HG03097 (cell line): ENCODE data around the gene EPGN.

Source experiments
- ATAC-seq: cut with Tn5 transposase; IDR thresholded peaks from one replicate; pipeline ENCODE4 v1.9.1; 2021; ENCODE audit not compliant: unreplicated experiment, low FRiP score

EPGN gene, protein sequence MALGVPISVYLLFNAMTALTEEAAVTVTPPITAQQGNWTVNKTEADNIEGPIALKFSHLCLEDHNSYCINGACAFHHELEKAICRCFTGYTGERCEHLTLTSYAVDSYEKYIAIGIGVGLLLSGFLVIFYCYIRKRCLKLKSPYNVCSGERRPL

DNA sequence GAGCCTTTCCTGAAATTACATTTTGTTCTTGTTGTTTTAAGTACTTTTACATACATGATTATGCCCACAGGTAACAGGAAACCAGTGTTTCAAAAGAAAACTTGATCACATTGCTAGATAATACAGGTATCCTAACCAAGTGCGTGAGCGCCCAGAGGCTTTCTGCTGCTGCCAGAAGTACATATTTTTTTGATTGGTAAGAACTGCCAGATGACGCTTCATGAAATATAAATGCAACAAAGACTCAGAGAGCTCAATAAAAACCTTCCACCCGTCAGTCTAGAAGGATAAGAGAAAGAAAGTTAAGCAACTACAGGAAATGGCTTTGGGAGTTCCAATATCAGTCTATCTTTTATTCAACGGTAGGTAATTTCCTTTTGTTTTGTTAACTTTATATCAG lies at the start of gene EPGN:
TSS of gene EPGN (plus strand) at position 256 of the 400 bp plus-strand sequence. CDS start at position 320, 64 bp downstream.
- ATAC-seq = no peak

DNA sequence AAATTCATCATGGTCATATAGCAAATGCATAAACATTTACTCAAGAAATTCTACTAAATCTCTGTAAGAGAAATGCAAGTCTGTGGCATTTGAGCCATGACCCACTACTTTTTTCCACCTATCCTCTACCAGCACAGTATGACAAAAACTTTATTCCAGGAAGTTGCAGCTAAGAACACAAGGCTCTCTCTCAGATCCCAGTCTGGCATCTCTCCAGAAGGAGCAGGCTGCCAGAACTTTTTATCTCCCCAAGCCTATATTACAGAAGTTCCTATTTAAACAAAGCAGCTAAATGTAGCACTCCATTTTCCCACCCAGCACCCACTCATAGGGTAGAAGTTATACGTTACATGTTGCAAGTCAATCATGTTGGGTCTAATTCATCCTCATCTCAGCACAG lies 49.3 kb upstream of the EPGN start:
- ATAC-seq = no peak

DNA sequence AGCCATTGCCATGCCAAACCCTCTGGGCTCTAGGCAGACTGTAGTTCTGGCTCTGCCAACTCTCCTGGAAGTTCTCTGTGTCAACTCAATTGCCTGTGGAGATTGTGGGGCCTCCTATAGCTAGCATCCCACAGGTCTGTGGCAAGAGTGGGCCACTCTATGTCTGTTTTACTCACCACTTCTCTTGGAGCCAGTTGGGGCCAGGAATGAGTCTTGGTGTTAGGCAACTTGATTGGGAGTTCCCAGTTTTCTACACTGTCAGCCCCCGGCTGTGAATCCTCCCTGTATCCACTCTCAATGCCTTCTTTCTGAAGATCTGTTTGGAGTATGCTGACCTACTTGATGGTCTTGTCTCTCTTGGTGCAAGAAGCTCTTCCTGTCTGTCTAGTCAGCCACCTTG lies 48.2 kb upstream of the EPGN start:
- no peak for ATAC-seq

DNA sequence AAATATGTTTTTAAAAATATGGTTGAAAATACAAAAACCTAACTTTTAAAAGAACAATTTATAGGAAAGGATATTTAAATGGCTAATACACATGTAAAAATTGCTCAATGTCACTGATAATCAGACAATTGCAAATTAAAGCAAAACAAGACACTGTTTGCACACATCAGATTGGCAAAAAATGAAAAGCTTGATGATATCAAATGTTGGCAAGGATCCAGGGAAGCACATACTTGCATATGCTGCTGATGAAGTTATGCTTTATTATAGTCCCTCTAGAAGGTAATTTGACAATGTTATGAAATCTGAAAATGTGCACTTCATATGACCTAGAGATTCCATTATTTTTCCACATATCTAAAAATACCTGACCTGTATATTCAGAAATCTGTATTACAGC lies 45.7 kb upstream of the EPGN start:
- ATAC-seq = no peak

DNA sequence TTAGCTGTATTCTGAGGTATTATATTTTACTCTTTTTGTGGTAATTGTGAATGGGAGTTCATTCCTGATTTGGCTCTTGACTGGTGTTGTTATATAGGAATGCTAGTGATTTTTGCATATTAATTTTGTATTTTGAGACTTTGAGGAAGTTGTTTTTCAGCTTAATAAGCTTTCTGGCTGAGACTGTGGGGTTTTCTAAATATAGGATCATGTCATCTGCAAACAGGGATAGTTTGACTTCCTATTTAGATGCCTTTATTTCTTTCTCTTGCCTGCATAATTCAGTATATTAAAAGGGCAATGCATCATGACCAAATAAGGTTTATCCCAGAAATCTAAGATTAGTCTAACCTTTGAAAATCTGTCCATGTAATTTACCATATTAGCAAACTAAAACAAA lies 44.7 kb upstream of the EPGN start:
- no peak for ATAC-seq

DNA sequence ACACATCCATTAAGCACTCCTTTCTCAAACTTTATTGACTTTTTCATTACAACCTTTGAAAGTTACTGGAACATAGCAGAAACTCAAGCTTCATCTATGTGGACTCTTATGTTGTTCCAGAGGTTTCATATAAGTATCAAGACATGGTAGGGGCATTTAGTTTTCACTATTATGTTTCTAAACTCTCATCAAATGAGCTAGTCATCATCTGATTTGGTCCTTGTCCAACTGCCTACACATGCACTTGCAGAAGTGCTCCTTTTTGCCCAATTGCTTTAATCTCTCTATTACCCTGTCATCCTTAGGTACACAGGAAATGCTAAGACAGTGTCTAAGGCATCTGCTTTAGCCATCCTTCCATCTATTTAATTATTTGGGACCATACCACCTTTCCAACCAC lies 42.2 kb upstream of the EPGN start:
- no peak for ATAC-seq

DNA sequence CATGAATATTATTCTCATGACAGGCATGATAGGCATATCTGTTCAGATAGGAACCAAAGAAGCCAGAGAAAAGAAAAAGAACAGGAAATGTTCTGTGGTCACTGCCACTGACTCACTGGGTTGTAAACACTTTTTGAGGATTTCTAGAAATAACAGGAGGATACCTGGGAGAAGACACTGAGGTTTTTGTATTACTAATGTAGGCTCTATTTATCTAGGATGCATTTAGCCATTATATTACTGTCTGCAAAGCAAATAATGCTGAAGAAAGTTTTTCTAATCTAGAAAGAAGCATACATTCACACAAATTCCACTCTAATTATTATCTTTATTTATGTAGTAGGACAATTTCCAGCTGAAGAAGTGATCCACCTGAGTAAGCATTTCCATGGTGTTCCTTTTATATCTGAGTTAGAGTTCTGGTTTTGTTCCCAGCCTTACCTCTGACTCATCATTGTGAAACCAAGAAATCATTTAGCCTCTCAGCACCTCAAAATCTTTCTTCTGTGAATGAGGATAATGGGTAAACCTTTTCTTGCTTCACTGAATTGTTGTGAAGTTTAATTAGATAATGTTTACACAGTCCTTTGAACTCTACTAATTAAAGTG lies 40.2 kb upstream of the EPGN start:
- ATAC-seq = no peak

DNA sequence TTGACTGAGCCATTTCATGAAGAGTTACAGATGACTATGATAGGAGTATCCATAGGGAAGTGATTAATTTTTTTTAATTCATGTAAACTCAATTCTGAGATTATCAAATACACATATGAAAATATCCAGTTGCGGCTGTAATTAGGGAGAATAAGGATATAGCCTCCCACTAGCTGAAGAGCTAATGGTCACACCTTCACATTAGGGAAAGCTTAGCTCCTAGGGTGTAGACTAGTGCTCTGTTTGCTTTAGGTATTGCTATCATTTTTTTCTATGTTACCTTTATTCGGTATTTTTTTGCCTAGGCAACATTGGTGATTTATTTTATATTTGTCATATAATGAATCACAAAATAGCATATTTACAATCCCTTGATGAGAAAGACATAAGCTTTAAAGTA lies 39.6 kb upstream of the EPGN start:
- ATAC-seq = no peak

DNA sequence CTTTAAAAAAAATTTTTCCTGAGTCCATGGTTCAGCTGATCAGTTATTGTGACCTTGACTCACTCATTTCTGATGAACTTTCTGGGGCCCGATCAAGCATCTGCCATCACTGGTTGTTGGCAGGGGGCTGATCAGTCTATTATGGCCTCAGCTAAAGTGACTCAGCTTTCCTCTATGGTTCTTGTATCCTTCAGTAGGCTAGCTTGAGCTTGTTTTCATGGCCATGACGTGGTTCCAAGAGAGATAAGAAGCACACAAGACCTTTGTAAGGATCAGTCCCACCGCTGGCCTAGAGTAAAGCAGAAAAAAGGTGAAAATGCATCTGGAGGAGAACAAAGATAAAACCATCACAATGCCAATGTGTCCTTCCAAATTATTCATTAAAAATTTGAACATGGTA lies 29.8 kb upstream of the EPGN start:
- no peak for ATAC-seq

DNA sequence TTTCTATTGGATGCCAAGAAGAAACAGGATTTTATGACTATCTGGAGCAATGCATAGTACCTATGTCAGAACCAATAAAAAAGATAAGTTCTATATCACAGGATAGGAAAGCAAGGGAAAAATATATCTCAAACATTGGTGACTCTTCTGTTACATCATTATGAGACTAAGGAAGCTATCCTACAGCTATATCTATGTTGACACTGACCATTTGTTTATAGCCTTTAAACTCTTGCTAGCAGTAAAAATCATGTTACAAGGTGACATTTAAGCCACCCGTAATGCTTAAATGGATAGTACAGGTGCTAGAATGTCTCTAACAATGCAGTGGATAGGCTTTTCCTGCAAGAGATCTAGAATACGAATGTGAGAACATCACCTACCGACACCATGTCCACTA lies 28.6 kb upstream of the EPGN start:
- ATAC-seq = no peak

DNA sequence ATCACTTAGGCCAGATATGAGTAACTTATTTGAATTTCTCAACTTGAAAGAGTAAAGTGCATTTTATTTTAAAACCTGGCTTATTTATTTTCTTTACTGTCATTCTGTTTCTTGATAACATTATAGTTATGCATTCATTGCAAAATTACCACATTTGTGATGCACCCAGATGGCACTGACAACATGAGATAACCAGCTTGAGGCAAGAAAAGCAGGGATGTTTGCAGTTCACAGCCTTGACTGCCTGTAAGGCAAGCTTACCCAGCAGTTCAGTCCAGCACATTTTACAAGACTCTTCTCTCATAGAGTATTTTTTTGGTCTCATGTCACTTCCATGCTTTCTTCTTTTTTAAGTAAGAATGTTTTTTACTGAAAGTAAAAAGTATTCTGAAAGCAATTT lies 25.3 kb upstream of the EPGN start:
- ATAC-seq = no peak

DNA sequence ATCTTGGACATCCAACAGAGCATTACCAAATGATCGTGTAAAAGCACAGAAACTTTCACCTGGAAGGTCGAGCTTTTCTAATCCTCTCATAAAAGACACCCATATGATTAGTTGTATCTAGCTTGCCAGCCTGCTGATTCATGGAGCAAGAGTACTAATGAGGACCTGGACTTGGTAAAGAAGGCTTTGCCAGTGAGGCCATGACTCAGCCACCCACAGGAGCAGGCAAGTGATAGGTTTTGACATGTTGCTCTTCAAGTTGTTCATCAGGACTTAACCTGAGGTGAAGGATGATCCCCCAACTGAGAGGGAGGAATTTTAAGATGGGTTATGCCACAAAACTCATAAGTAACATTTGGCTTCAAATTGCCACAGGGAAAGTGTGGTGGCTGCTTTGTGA lies 24.7 kb upstream of the EPGN start:
- ATAC-seq = no peak

DNA sequence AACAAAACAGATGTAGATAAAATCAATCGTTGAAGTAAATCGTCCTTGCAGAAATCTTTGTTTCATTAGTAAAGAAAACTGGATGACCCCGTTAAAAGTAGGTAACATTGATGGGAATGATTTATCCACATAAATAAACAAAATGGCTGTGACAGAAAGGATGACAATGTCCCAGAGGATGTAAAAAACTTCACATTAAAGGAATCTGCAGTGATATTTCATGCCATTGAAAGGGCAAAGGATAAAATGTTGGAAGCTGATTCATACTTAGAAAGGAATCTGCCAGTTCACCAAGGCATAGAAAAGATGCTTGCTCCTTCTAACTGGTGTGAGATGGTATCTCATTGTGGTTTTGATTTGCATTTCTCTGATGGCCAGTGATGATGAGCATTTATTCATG lies 24.2 kb upstream of the EPGN start:
- ATAC-seq = no peak

DNA sequence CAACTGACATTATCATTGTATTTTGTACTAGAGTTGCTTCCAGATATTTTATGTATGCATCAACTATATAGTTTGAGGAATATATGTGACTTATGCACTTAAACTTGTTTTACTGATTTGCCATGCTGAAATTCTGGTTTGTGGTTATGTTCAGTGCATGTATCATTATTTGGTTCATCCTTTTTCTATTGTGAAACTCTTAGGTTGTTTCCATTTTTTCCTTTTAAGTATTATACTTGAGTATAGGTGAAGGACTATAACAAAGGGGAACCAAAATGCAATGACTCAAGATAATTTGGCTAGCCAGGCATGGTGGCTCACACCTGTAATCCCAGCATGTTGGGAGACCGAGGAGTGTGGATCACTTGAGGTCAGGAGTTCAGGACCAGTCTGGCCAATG lies 21.1 kb upstream of the EPGN start:
- no peak for ATAC-seq

DNA sequence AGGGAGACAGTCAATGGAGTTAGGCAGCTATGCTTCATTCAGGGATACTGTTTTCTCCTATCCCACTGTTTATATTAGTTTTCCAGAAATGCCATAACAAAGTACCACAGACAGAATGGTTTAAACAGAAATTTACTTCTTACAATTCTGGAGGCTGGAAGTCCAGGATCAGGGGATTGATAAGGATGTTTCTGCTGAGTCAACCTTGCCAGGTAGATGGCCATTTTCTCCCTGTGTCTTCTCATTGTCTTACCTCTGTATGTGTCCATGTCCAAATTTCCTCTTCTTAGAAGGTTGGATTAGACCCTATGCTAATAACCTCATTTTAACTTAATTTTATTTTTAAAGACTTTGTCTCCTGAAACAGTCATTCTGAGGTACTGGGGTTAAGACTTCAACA lies 20.5 kb upstream of the EPGN start:
- ATAC-seq = no peak

DNA sequence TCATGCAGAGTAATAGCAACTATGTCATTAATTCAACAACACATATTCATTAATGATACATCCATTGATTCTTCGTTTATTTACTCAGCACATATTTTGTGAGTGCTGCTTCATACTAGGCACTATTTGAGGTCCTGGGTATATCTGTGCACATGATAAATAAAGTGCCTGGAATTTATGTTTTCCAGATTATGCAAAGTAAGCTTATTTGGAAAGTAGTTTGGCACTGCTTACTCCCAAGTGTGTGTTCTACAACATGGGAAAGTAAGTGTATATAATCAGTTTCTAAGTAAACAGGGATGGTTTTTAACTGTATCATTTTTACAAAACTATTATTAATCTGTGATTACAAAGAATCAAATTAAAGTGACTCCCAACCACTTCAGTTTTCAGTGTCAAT lies 16.8 kb upstream of the EPGN start:
- no peak for ATAC-seq

DNA sequence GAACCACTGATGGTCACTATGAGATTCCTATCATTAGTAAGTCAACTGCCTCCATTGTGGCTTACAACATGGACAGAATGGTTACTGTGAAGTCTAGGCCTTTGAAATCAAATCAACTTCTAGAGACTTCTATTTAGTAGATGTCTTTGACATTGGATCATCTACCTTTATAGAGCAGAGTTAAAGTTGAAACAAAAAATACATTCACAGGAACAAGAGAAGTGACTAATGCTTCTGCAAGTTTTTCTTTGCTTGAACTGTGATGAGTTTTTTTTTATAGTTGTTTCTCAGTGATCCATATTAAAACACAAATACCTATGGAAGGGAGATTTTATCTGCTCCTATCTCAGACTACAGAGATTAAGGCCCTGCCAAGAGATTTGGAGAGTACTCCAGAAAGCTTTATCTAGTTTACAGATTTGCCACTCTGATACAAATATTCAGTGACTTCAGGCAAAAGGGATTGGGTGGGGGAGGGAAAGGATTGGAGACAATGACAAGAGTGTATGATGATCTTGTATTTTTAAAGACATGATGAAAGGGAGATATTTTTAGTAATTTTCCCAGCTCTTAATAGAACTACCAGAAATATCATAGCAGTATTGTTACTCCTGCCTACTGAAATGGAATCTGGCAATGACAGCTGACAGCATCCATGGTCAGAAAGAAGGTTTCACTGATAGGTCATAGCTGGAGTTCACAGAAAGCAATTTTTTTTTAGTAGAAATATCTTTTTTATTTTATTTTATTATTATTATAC lies 16.0 kb upstream of the EPGN start:
- no peak for ATAC-seq

DNA sequence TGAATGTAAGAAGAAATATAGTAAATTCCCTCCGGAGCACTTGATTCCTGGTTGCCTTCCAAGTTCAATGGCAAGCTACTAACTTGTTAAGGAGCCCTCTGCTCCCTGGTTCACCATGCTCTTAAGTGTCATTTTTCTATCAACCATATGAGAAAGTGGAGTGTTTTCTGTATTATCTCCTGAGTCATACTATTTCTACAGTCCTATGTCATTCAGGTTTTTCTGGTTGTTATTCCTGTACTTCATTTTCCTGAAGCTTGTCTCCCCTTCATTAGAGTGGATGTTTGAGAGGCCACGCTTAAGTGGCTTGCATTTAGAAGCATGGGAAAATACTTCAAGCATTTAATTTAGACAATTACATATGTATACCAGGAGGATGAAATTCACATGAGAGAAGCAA lies 14.7 kb upstream of the EPGN start:
- no peak for ATAC-seq

DNA sequence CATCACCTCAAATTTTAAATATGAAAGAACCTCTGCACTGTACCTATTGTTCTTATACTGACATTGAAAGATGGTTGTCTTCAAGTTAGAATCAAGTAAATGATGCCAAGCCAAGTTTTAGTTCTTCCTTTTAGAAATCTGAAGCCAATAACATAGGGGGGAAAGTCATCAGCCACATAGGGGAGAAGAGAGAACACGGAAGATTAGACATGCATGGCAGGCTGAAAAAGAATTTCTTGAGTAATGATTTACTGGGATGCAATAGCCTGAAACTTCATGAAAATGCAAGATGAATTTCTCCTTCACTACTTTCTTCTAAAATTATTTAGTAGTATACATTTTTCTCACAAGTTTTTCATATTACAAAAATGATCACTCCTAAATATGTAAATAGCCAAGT lies 13.6 kb upstream of the EPGN start:
- no peak for ATAC-seq

DNA sequence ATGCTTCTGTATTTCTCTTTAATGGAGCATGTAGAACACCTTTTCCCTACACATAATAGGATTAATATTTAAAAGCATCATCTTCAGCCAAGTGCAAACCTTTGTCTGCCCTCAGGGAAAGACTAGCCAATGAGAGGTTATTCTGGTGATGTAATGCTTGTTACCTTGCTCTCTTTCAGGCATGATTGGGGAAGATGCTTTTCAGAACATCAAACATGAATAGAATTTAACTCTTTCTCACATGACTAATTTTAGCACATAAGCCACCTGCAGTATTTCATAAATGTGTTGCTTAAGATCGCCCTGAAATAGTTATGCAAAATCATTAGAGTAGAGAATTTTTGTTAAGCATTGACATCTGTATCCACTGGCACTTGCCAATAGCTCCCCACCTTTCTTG lies 10.7 kb upstream of the EPGN start:
- no peak for ATAC-seq

DNA sequence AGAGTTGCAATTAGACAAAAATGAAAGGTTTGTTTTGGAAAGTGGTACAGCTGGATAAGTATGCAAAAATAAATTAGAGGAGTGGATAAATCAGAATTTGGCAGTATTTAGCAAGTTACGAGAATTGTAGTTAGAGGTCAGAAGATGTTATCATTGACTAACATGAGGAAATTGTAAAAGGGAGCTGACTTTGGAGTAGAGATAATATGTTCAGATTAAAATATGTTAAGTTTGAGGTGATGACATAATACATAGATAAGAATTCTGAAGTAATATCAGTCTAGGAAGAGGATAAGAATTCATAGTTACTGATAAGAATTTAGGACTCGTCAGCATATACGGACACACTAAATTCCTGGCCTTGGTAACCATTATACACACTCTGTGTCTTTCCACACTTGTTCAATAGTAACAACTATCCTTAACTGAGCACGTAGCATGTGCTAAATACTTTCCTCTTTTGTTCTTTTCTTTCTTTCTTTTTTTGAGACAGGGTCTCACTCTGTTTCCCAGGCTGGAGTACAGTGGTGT lies 4.1 kb upstream of the EPGN start:
- no peak for ATAC-seq

DNA sequence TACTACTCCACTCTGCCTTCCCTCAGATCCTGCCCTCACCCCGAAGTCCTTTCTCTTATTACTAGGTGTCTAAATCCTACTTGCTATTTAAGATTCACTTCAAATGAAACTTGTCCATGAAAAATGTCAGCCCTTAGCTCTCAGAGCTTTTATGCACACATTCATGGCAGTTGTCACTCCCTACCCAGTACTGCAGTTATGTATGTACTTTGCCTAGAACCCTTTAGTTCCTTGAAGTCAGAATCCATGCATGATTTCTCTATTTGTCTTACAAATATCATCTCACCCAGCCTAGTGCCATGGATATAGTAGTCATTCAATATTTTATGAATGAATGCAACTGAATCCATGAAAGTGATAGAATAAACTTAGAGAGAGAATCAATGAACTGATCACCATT lies 3.3 kb upstream of the EPGN start:
- no peak for ATAC-seq
